GM15510 (cell line): ENCODE results near the gene C4BPA.

ENCODE experiments used
- POLR2A ChIP-seq: IDR thresholded peaks from 3 replicates; pipeline ENCODE4 v1.6.1; 2011; ENCODE audit warnings: borderline replicate concordance; ENCODE audit not compliant: insufficient read length; ENCODE audit errors: extremely low read depth

The C4BPA gene

DNA sequence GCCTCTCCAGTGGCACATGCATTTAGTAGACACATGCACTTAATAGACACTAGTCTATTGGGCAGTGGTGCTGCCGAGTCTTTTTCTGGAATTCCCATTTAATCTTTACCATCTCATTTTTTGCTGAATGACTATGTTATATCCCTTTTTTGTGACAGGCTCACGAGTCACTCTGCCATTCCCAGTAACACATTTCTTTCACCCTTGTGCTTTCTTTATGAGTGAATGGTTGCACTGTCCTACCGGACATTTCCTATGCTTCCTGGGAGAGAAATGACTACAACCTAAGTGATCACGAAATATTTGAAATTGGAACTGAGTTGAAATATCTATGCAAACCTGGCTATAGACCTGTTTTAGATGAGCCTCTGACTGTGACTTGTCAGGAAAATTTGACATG lies 70.9 kb downstream of the C4BPA start:
- no peak for TF ChIP-seq POLR2A

DNA sequence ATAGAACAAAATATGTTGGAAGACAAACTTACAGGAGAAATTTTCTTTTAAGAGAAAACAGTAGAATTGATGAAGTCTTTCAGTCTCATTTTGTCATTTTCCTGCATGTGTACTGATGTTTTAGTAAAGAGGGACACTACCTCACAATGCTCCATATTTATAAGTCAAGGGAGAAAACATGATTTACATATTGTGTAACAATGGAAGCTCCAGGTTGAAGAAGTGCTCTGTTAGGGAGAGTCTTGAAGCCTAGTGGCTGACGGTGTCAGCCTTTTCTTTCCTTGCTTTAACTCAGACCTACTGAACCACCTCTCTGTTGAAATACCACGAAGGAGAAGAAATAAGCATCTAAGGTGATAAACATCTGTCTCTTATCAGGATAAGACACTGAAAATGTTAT lies 75.0 kb downstream of the C4BPA start:
- TF ChIP-seq POLR2A, result no peak

DNA sequence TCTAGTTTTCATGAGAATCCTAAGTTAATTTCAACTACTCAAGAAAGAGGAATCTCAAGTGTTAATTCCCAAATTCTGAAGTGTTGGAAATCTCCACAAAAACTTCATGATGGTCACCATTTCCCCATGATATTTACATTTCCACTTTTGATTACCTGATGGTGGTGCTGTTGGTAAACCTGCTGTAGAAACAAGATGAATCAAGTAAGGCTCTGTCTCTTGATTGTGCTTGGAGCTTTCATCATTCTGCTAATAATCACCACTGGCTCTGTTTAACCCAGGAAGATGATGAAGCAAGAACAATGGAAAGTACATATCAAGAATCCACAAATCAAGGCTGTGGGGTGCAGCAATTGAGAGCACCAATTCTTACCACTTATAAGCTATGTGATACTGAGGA lies 77.8 kb downstream of the C4BPA start:
- no peak for TF ChIP-seq POLR2A

DNA sequence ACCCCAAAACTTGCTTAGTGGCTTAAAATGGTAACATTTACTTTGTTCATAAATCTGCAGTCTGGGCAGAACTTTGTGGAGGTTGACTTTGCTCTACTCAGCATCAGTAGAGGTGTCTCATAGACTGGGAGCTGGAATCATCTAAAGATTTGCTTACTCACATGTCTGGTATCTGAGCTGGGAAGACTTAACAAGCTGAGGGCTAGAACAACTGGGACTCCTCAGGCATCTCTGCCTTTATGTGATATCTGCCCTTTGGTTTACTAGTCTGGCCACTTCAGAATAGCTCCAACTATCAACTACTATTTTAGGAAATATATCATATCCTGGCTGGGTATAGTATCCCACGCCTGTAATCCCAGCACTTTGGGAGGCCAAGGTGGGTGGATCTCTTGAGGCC lies 82.5 kb downstream of the C4BPA start:
- no peak for TF ChIP-seq POLR2A

DNA sequence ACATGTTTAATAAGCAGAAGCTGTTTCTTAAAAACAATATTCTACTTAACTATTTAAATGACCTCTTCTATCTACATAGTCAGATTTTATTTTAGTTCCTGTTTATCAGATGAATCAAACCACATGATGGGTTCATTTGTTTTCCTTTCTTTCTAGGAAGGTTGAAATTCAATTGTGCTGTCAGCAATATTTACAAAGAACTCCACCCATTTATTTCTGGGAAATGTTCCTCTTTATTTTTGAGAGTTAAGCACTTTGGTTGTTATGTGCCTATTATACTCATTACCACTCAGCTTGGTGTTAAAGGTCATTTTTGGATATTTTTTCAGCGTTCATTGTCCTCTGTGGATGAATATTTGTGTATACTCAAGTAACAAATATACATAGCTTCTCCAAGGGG lies 84.9 kb downstream of the C4BPA start:
- no peak for TF ChIP-seq POLR2A

DNA sequence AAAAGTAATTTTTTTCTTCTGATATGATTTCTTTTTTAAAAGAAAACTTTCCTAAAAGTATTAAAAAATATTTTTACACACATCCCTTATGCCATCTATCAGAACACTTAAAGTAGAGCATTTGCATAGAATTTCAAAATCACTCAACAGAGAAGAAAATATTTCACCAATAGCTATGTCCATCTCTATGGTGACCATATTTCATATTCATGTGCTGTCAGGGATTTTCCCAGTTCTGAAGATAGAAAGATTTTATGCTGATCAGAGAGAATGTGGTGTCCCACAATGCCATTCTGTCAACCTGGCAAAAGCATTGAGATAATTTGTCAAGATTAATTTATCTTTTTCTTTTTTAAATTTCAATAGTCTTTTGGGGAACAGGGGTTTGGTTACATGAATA lies 87.0 kb downstream of the C4BPA start:
- TF ChIP-seq POLR2A, result no peak

DNA sequence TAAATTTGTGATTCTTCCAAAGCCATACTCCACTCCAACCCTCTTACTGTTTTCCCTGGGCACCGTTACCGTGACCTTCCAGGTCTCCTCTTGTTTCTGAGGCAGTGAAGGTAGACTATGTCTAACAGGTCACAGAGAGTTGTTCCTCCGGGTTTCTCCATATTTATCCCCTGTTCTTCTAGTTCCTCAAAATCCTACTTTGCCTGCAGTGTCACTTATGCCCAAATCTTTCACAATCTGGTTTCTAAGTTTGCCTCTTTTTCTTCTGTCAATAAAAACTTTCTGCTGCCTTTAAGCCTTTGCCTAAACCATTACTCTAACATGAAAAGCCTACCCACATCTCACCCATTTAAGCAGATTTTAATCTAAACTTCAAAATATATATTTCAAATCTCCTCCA lies 87.7 kb downstream of the C4BPA start:
- TF ChIP-seq POLR2A, result no peak

DNA sequence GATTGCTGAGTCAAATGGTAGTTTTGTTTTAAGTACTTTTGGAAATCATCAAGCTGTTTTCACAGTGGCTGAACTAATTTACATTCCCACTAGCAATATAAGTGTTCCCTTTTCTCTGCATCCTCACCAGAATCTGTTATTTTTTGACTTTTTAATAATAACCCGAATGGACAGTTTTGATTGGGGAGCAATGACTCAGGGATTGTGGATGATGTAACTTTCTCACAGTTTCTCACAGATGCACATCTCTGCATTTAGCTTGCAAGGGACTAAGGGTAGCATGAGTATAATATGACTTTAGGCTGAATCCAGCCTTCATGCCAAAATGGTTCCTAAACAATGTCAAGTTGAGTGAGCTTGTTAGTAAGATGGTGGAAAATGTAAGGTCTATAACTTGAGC lies 90.2 kb downstream of the C4BPA start:
- no peak for TF ChIP-seq POLR2A
